AG20443 (cell line): ENCODE results near the gene ST3GAL4.

Source experiments
- DNase-seq: peaks from one replicate; pipeline ENCODE4 v3.0.0; 2012; ENCODE audit warnings: low spot score, mixed read lengths

Gene ST3GAL4

GRCh38 chr11:126329644-126330211, 25.8 kb upstream of the ST3GAL4 start:
- DNase-seq, result no peak

- no peak for DNase-seq
Observed at GRCh38 chr11:126331286-126331685, 24.2 kb upstream of the ST3GAL4 start.

GRCh38 chr11:126332221-126332711, 23.2 kb upstream of the ST3GAL4 start:
- DNase-seq, result peak; percentile 93

- no peak for DNase-seq
Observed at GRCh38 chr11:126333142-126333541, 22.3 kb upstream of the ST3GAL4 start.

GRCh38 chr11:126334659-126335462, 20.6 kb upstream of the ST3GAL4 start:
- peak; percentile 68 for DNase-seq

- no peak for DNase-seq
Observed at GRCh38 chr11:126335463-126335760, 20.1 kb upstream of the ST3GAL4 start.

- no peak for DNase-seq
Observed at GRCh38 chr11:126336138-126336541, 19.3 kb upstream of the ST3GAL4 start.

- DNase-seq, result no peak
Observed at GRCh38 chr11:126336671-126337101, 18.8 kb upstream of the ST3GAL4 start.

GRCh38 chr11:126337126-126337473, 18.4 kb upstream of the ST3GAL4 start:
- DNase-seq, result no peak

- no peak for DNase-seq
Observed at GRCh38 chr11:126337474-126338241, 17.8 kb upstream of the ST3GAL4 start.

- no peak for DNase-seq
Observed at GRCh38 chr11:126338346-126339055, 17.0 kb upstream of the ST3GAL4 start.

GRCh38 chr11:126339073-126339862, 16.2 kb upstream of the ST3GAL4 start:
- DNase-seq, result no peak

- DNase-seq, result peak; percentile 32
Observed at GRCh38 chr11:126339863-126340434, 15.5 kb upstream of the ST3GAL4 start.

GRCh38 chr11:126340960-126341606, 14.4 kb upstream of the ST3GAL4 start:
- no peak for DNase-seq

GRCh38 chr11:126341760-126342161, 13.7 kb upstream of the ST3GAL4 start:
- peak; percentile 34 for DNase-seq

- no peak for DNase-seq
Observed at GRCh38 chr11:126343051-126343450, 12.4 kb upstream of the ST3GAL4 start.

GRCh38 chr11:126344141-126345080, 11.1 kb upstream of the ST3GAL4 start:
- DNase-seq, result no peak

GRCh38 chr11:126345283-126345682, 10.2 kb upstream of the ST3GAL4 start:
- DNase-seq, result no peak

GRCh38 chr11:126345759-126346585, 9.5 kb upstream of the ST3GAL4 start:
- DNase-seq, result peak; percentile 78
